Tibial nerve (tissue), 3 donors: Measurements from ENCODE around the gene RPL22L1.

ENCODE experiments used
- POLR2A ChIP-seq, 2 donors: fragments of 450-650 bp; IDR thresholded peaks; one replicate each; pipeline ENCODE4 v1.6.1; 2017; ENCODE audit warnings: antibody characterized with exemption in 2 of 2, mild to moderate bottlenecking in 2 of 2, moderate library complexity in 2 of 2
- TF ChIP-seq, protein P1 (sequence below), 5 experiments: fragments of 200-600 bp in 3 of 5; fragments of 450-650 bp in 2 of 5; sonication (generic) in 3 of 5; IDR thresholded peaks; one replicate each; pipeline ENCODE4 v1.5.1; 2016 to 2019; ENCODE audit warnings: antibody characterized with exemption in 5 of 5, mild to moderate bottlenecking in 3 of 5, moderate library complexity in 2 of 5

DNA sequence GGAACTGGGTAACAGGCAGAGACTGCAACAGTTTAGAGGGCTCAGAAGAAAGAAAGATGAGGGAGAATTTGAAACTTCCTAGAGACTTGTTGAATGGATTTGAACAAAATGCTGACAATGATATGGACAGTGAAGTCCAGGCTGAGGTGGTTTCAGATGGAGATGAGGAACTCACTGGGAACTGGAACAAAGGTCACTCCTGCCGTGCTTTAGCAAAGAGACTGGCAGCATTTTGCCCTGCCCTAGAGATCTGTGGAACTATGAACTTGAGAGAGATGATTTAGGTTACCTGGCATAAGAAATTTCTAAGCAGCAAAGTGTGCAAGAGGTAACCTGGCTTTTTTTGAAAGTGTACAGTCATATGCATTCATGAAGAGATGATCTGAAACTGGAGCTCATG, 26.8 kb upstream of the RPL22L1 start:
- TF ChIP-seq, protein P1, sequence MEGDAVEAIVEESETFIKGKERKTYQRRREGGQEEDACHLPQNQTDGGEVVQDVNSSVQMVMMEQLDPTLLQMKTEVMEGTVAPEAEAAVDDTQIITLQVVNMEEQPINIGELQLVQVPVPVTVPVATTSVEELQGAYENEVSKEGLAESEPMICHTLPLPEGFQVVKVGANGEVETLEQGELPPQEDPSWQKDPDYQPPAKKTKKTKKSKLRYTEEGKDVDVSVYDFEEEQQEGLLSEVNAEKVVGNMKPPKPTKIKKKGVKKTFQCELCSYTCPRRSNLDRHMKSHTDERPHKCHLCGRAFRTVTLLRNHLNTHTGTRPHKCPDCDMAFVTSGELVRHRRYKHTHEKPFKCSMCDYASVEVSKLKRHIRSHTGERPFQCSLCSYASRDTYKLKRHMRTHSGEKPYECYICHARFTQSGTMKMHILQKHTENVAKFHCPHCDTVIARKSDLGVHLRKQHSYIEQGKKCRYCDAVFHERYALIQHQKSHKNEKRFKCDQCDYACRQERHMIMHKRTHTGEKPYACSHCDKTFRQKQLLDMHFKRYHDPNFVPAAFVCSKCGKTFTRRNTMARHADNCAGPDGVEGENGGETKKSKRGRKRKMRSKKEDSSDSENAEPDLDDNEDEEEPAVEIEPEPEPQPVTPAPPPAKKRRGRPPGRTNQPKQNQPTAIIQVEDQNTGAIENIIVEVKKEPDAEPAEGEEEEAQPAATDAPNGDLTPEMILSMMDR (IDR thresholded peaks at IDR 0.05) = no peak
- no peak for TF ChIP-seq POLR2A (IDR thresholded peaks at IDR 0.05)
